ENCODE results near the gene SARS1.

Gene SARS1

GRCh38 chr1:109229531-109230127 lies 15.9 kb downstream of the SARS1 start:
- TF ChIP-seq EZH2phosphoT487 (IDR thresholded peaks at IDR 0.05; ENCODE audit: borderline replicate concordance) (no peak), CTCF (conservative IDR thresholded peaks at IDR 0.05; ENCODE audit: low read length) (no peak)
- Histone ChIP-seq H3K36me3 (ENCODE audit: insufficient read depth, low read length) (peaks cover 52% of the 10 kb centered on the region; the same call in 1 of the 2 replicates), H4K20me1 (ENCODE audit: insufficient read depth, low read length, poor library complexity, severe bottlenecking) (no peaks in the 10 kb centered on the region), H3K9me3 (ENCODE audit: insufficient read depth, low read depth, low read length) (no peaks in the 10 kb centered on the region), H2AFZ (ENCODE audit: low read length) (no peak overlapping the region), H3K9ac (ENCODE audit: low read depth, low read length, poor library complexity, severe bottlenecking) (no peak overlapping the region), H3F3A (ENCODE audit: low read depth) (no peaks in the 10 kb centered on the region), H3K79me2 (ENCODE audit: insufficient read depth, low read length) (no peaks in the 10 kb centered on the region; the same call in 1 of the 2 replicates), H3K9me2 (replicated peaks; ENCODE audit: low read depth, low read length) (no peaks in the 10 kb centered on the region), H3K4me3 (ENCODE audit: low read length, poor library complexity, severe bottlenecking) (no peak overlapping the region), H3K27me3 (ENCODE audit: insufficient read depth, low read length, poor library complexity, severe bottlenecking) (no peaks in the 10 kb centered on the region), H3K4me1 (ENCODE audit: insufficient read depth, low read length, poor library complexity, severe bottlenecking) (no peaks in the 10 kb centered on the region), H3K4me2 (ENCODE audit: low read depth, low read length, poor library complexity, severe bottlenecking) (no peak overlapping the region)

- Histone ChIP-seq H3K79me2 (ENCODE audit: insufficient read depth, low read length) (no peaks in the 10 kb centered on the region; the same call in 1 of the 2 replicates), H3K9ac (ENCODE audit: low read depth, low read length, poor library complexity, severe bottlenecking) (no peak overlapping the region), H3K4me3 (ENCODE audit: low read length, poor library complexity, severe bottlenecking) (no peak overlapping the region), H3K4me1 (ENCODE audit: insufficient read depth, low read length, poor library complexity, severe bottlenecking) (no peaks in the 10 kb centered on the region), H2AFZ (ENCODE audit: low read length) (no peak overlapping the region), H3K9me3 (ENCODE audit: insufficient read depth, low read depth, low read length) (no peaks in the 10 kb centered on the region), H3F3A (ENCODE audit: low read depth) (no peaks in the 10 kb centered on the region), H3K36me3 (ENCODE audit: insufficient read depth, low read length) (peaks cover 63% of the 10 kb centered on the region; the same call in 1 of the 2 replicates), H4K20me1 (ENCODE audit: insufficient read depth, low read length, poor library complexity, severe bottlenecking) (no peaks in the 10 kb centered on the region), H3K4me2 (ENCODE audit: low read depth, low read length, poor library complexity, severe bottlenecking) (no peak overlapping the region), H3K27me3 (ENCODE audit: insufficient read depth, low read length, poor library complexity, severe bottlenecking) (no peaks in the 10 kb centered on the region), H3K9me2 (replicated peaks; ENCODE audit: low read depth, low read length) (no peaks in the 10 kb centered on the region)
- TF ChIP-seq CTCF (conservative IDR thresholded peaks at IDR 0.05; ENCODE audit: low read length) (no peak), EZH2phosphoT487 (IDR thresholded peaks at IDR 0.05; ENCODE audit: borderline replicate concordance) (no peak)
Measured at GRCh38 chr1:109231066-109231465, 17.3 kb downstream of the SARS1 start.

- no peaks in the 10 kb centered on the region for H3K9me2 ChIP-seq (replicated peaks; ENCODE audit: low read depth, low read length)
- no peak overlapping the region for H3K9ac ChIP-seq (ENCODE audit: low read depth, low read length, poor library complexity, severe bottlenecking)
- H3K27me3 ChIP-seq (ENCODE audit: insufficient read depth, low read length, poor library complexity, severe bottlenecking) = no peaks in the 10 kb centered on the region
- H3K9me3 ChIP-seq (ENCODE audit: insufficient read depth, low read depth, low read length) = no peaks in the 10 kb centered on the region
- H3K4me2 ChIP-seq (ENCODE audit: low read depth, low read length, poor library complexity, severe bottlenecking) = no peak overlapping the region
- H3K4me1 ChIP-seq (ENCODE audit: insufficient read depth, low read length, poor library complexity, severe bottlenecking) = no peaks in the 10 kb centered on the region
- no peak overlapping the region for H3K4me3 ChIP-seq (ENCODE audit: low read length, poor library complexity, severe bottlenecking)
- TF ChIP-seq CTCF (conservative IDR thresholded peaks at IDR 0.05; ENCODE audit: low read length) (no peak), EZH2phosphoT487 (IDR thresholded peaks at IDR 0.05; ENCODE audit: borderline replicate concordance) (no peak)
- no peaks in the 10 kb centered on the region for H3F3A ChIP-seq (ENCODE audit: low read depth)
- H2AFZ ChIP-seq (ENCODE audit: low read length) = no peak overlapping the region
- peaks cover 72% of the 10 kb centered on the region; the same call in 1 of the 2 replicates for H3K36me3 ChIP-seq (ENCODE audit: insufficient read depth, low read length)
- H3K79me2 ChIP-seq (ENCODE audit: insufficient read depth, low read length) = no peaks in the 10 kb centered on the region
- H4K20me1 ChIP-seq (ENCODE audit: insufficient read depth, low read length, poor library complexity, severe bottlenecking) = no peaks in the 10 kb centered on the region
Measured at GRCh38 chr1:109235137-109235536, 21.4 kb downstream of the SARS1 start.

Measured in Loucy (cell line).